Prostate gland (tissue), 2 donors: ENCODE data around the gene NOP16. TPM values are rescaled to one million over a fixed set of nuclear protein-coding genes. Genes with fewer than 3 reads are reported as not detected.

Source experiments
- DNase-seq: peaks from one replicate; pipeline ENCODE4 v3.0.0-alpha.2; 2019; ENCODE audit warnings: low spot score
- H3K27ac ChIP-seq, 2 donors: fragments of 200-600 bp; sonication (generic); 2 replicates each; pipeline ENCODE4 v1.5.1; 2017 to 2019
- H3K27me3 ChIP-seq: fragments of 200-600 bp; sonication (generic); replicated peaks from 2 replicates; pipeline ENCODE4 v1.5.1; 2019; ENCODE audit not compliant: insufficient read depth
- H3K36me3 ChIP-seq, 2 donors: fragments of 200-600 bp; sonication (generic); 1 replicate in 1 of 2; 2 replicates in 1 of 2; pipeline versions ENCODE4 v1.5.1 to v1.8.1; 2017 to 2019
- H3K4me1 ChIP-seq: fragments of 200-600 bp; sonication (generic); replicated peaks from 2 replicates; pipeline ENCODE4 v1.5.1; 2019
- H3K4me3 ChIP-seq, 2 donors: fragments of 200-600 bp; sonication (generic); 2 replicates each; pipeline ENCODE4 v1.5.1; 2017 to 2019
- H3K9me3 ChIP-seq: fragments of 200-600 bp; sonication (generic); 2 replicates; pipeline ENCODE4 v1.5.1; 2017
- CTCF ChIP-seq, 4 experiments: fragments of 200-600 bp in 2 of 4; fragments of 450-650 bp in 2 of 4; sonication (generic) in 2 of 4; IDR thresholded peaks; 1 replicate in 3 of 4; 2 replicates in 1 of 4; pipeline ENCODE4 v1.5.1; 2016 to 2019; ENCODE audit warnings: antibody characterized with exemption in 4 of 4, mild to moderate bottlenecking in 2 of 4, moderate library complexity in 2 of 4
- POLR2A ChIP-seq: fragments of 450-650 bp; IDR thresholded peaks from one replicate; pipeline ENCODE4 v1.6.1; 2016; ENCODE audit warnings: antibody characterized with exemption, mild to moderate bottlenecking
- POLR2AphosphoS5 ChIP-seq: sonication (generic); formaldehyde crosslinking; IDR thresholded peaks from one replicate; pipeline ENCODE4 v1.6.1; 2017; ENCODE audit warnings: antibody characterized with exemption
- WGBS: methylation state at CpG from one replicate; pipeline ENCODE4 v1.1.5; 2018; 5-methylcytosine and 5-hydroxymethylcytosine counted together
- intact Hi-C: fragments of 100-400 bp; cut with DNase I; formaldehyde crosslinking; loops from one replicate; pipeline ENCODE4 v1.14.2; 2022
- total RNA-seq, 2 donors: library from RNA; depleted of rRNA; stranded (reverse); fragments of >200 nt; gene quantifications; one replicate each; pipeline ENCODE4 v1.1.0, GENCODE V29; 2016

NOP16 gene
- total RNA-seq, 2 donors from 2014 or later = 10.8 to 11.6 TPM

GRCh38 chr5:176379881-176380280 lies 8.5 kb downstream of the NOP16 start:
- no peak for DNase-seq
- WGBS = 92% methylated on average over 3 of the region's 3 CpGs
- Histone ChIP-seq H3K4me3 (no peak overlapping the region), H3K36me3 (peaks cover 0 to 4% of the 10 kb centered on the region in 2 donors), H3K9me3 (no peaks in the 10 kb centered on the region), H3K4me1 (no peaks in the 10 kb centered on the region), H3K27ac (no peak overlapping the region), H3K27me3 (no peaks in the 10 kb centered on the region)
- TF ChIP-seq POLR2A (no peak), CTCF (IDR thresholded peaks at IDR 0.05) (no peak), POLR2AphosphoS5 (no peak)
- intact Hi-C loops = no loop called here

- Histone ChIP-seq H3K36me3 (no peaks in the 10 kb centered on the region), H3K9me3 (no peaks in the 10 kb centered on the region), H3K4me3 (no peak overlapping the region), H3K4me1 (no peaks in the 10 kb centered on the region), H3K27me3 (no peaks in the 10 kb centered on the region), H3K27ac (no peak overlapping the region)
- TF ChIP-seq POLR2AphosphoS5 = no peak
- TF ChIP-seq POLR2A = no peak
- no peak for TF ChIP-seq CTCF (IDR thresholded peaks at IDR 0.05)
- 37% methylated on average over 7 of the region's 7 CpGs for WGBS
- intact Hi-C loops = no loop called here
- no peak for DNase-seq
These were observed 15.1 kb downstream of the NOP16 start for GRCh38 chr5:176373100-176373818.

- H3K4me1 ChIP-seq = no peaks in the 10 kb centered on the region
- no peak overlapping the region for H3K4me3 ChIP-seq
- no peaks in the 10 kb centered on the region for H3K36me3 ChIP-seq
- H3K9me3 ChIP-seq = no peaks in the 10 kb centered on the region
- DNase-seq = no peak
- TF ChIP-seq POLR2AphosphoS5 (no peak), POLR2A (no peak), CTCF (IDR thresholded peaks at IDR 0.05) (no peak)
- WGBS = 93% methylated on average over 13 of the region's 13 CpGs
- intact Hi-C loops = no loop called here
- no peaks in the 10 kb centered on the region for H3K27me3 ChIP-seq
- no peak overlapping the region for H3K27ac ChIP-seq
These were observed 16.5 kb downstream of the NOP16 start for GRCh38 chr5:176371621-176372539.

- intact Hi-C loops = no loop called here
- H3K36me3 ChIP-seq = no peaks in the 10 kb centered on the region
- TF ChIP-seq CTCF (IDR thresholded peaks at IDR 0.05) = no peak
- no peak for TF ChIP-seq POLR2AphosphoS5
- no peak for TF ChIP-seq POLR2A
- 80% methylated on average over 8 of the region's 8 CpGs for whole genome bisulfite sequencing
- H3K4me3 ChIP-seq = no peak overlapping the region
- H3K9me3 ChIP-seq = no peaks in the 10 kb centered on the region
- H3K4me1 ChIP-seq = no peaks in the 10 kb centered on the region
- no peaks in the 10 kb centered on the region for H3K27me3 ChIP-seq
- DNase-seq = no peak
- H3K27ac ChIP-seq = no peak overlapping the region
These were observed 18.3 kb downstream of the NOP16 start for GRCh38 chr5:176369934-176370711.
